ENCODE results near the gene GAD1.

Gene GAD1

GRCh38 chr2:170816504-170817092, at the start of gene GAD1:
Gene GAD1, plus strand, starts transcription at chr2:170816887. Its CDS starts 1,705 bp downstream, at chr2:170818592.
- peaks cover 5 to 11% of the 10 kb centered on the region in 2 donors for H3K36me3 Mint-ChIP-seq
- H3K27ac Mint-ChIP-seq, result peak within 1 kb of the TSS; percentile 93
- peak; percentile 63 for DNase-seq
- H3K9me3 Mint-ChIP-seq, result peaks cover 0 to 2% of the 10 kb centered on the region in 2 donors
- peaks cover 71 to 87% of the 10 kb centered on the region in 2 donors for H3K27me3 Mint-ChIP-seq
- ATAC-seq (replicated peaks), result peak; percentile 77 to 84
- peaks cover 47 to 76% of the 10 kb centered on the region in 2 donors for H3K4me1 Mint-ChIP-seq
- H3K4me3 Mint-ChIP-seq, result peak within 1 kb of the TSS; percentile 75 to 82

- Mint-ChIP-seq H3K27me3 (peaks cover 24 to 27% of the 10 kb centered on the region in 2 donors), H3K4me3 (peak within 1 kb of the TSS; percentile 87 to 90), H3K9me3 (no peaks in the 10 kb centered on the region), H3K27ac (peak within 1 kb of the TSS; percentile 75), H3K4me1 (peaks cover 2 to 19% of the 10 kb centered on the region in 2 donors), H3K36me3 (no peaks in the 10 kb centered on the region)
- DNase-seq (peak; percentile 26), ATAC-seq (replicated peaks) (peak; percentile 82 to 83)
Measured at GRCh38 chr2:170770008-170770605, 46.6 kb upstream of the GAD1 start, which contains the start of gene ERICH2. Gene ERICH2, plus strand, starts transcription at chr2:170770378. Its CDS starts 304 bp downstream, at chr2:170770682.

GRCh38 chr2:170770606-170771420, 45.9 kb upstream of the GAD1 start:
- no peaks in the 10 kb centered on the region for H3K9me3 Mint-ChIP-seq
- H3K4me1 Mint-ChIP-seq, result peaks cover 2 to 19% of the 10 kb centered on the region in 2 donors
- peak overlapping the region; percentile 87 to 90 for H3K4me3 Mint-ChIP-seq
- peak; percentile 88 to 90 for ATAC-seq (replicated peaks)
- peak; percentile 35 for DNase-seq
- H3K36me3 Mint-ChIP-seq, result no peaks in the 10 kb centered on the region
- H3K27ac Mint-ChIP-seq, result peak overlapping the region; percentile 75
- H3K27me3 Mint-ChIP-seq, result peaks cover 23 to 28% of the 10 kb centered on the region in 2 donors

GRCh38 chr2:170771421-170771937, 45.2 kb upstream of the GAD1 start:
- no peak overlapping the region for H3K27ac Mint-ChIP-seq
- no peak for ATAC-seq (replicated peaks)

GRCh38 chr2:170772295-170772694, 44.4 kb upstream of the GAD1 start:
- Mint-ChIP-seq H3K9me3 (no peaks in the 10 kb centered on the region), H3K4me3 (no peak overlapping the region), H3K27ac (no peak overlapping the region), H3K36me3 (no peaks in the 10 kb centered on the region), H3K27me3 (peaks cover 23 to 28% of the 10 kb centered on the region in 2 donors), H3K4me1 (peaks cover 2 to 19% of the 10 kb centered on the region in 2 donors)
- DNase-seq (no peak), ATAC-seq (replicated peaks) (no peak)

More at GRCh38 chr2:170771421-170771937, 45.2 kb upstream of the GAD1 start:
- H3K27me3 Mint-ChIP-seq, result peaks cover 23 to 28% of the 10 kb centered on the region in 2 donors
- H3K9me3 Mint-ChIP-seq, result no peaks in the 10 kb centered on the region
- no peaks in the 10 kb centered on the region for H3K36me3 Mint-ChIP-seq
- no peak for DNase-seq
- H3K4me1 Mint-ChIP-seq, result peaks cover 2 to 19% of the 10 kb centered on the region in 2 donors
- H3K4me3 Mint-ChIP-seq, result peak overlapping the region; percentile 83 to 90

GRCh38 chr2:170774074-170774473, 42.6 kb upstream of the GAD1 start:
- DNase-seq, result no peak
- H3K4me1 Mint-ChIP-seq, result peaks cover 2 to 19% of the 10 kb centered on the region in 2 donors
- peaks cover 20 to 28% of the 10 kb centered on the region in 2 donors for H3K27me3 Mint-ChIP-seq
- H3K4me3 Mint-ChIP-seq, result no peak overlapping the region
- no peaks in the 10 kb centered on the region for H3K36me3 Mint-ChIP-seq
- H3K27ac Mint-ChIP-seq, result no peak overlapping the region
- no peaks in the 10 kb centered on the region for H3K9me3 Mint-ChIP-seq
- no peak for ATAC-seq (replicated peaks)

- ATAC-seq (replicated peaks), result no peak
- no peaks in the 10 kb centered on the region for H3K36me3 Mint-ChIP-seq
- H3K27me3 Mint-ChIP-seq, result peaks cover 11 to 22% of the 10 kb centered on the region in 2 donors
- no peak for DNase-seq
- H3K4me1 Mint-ChIP-seq, result no peaks in the 10 kb centered on the region
- H3K4me3 Mint-ChIP-seq, result no peak overlapping the region
- H3K9me3 Mint-ChIP-seq, result no peaks in the 10 kb centered on the region
- no peak overlapping the region for H3K27ac Mint-ChIP-seq
Measured at GRCh38 chr2:170778900-170779299, 37.8 kb upstream of the GAD1 start.

- H3K27me3 Mint-ChIP-seq, result peaks cover 12 to 26% of the 10 kb centered on the region in 2 donors
- H3K4me3 Mint-ChIP-seq, result no peak overlapping the region
- H3K36me3 Mint-ChIP-seq, result no peaks in the 10 kb centered on the region
- ATAC-seq (replicated peaks) (no peak), DNase-seq (no peak)
- H3K27ac Mint-ChIP-seq, result no peak overlapping the region
- H3K4me1 Mint-ChIP-seq, result no peaks in the 10 kb centered on the region
- H3K9me3 Mint-ChIP-seq, result no peaks in the 10 kb centered on the region
Measured at GRCh38 chr2:170779304-170779703, 37.4 kb upstream of the GAD1 start.

- no peaks in the 10 kb centered on the region for H3K9me3 Mint-ChIP-seq
- ATAC-seq (replicated peaks), result no peak
- peaks cover 12 to 24% of the 10 kb centered on the region in 2 donors for H3K27me3 Mint-ChIP-seq
- H3K4me3 Mint-ChIP-seq, result no peak overlapping the region
- no peaks in the 10 kb centered on the region for H3K36me3 Mint-ChIP-seq
- H3K4me1 Mint-ChIP-seq, result no peaks in the 10 kb centered on the region
- no peak for DNase-seq
- no peak overlapping the region for H3K27ac Mint-ChIP-seq
Measured at GRCh38 chr2:170782673-170783072, 34.0 kb upstream of the GAD1 start.

GRCh38 chr2:170783549-170783948, 33.1 kb upstream of the GAD1 start:
- no peaks in the 10 kb centered on the region for H3K9me3 Mint-ChIP-seq
- no peak overlapping the region for H3K4me3 Mint-ChIP-seq
- peaks cover 12 to 24% of the 10 kb centered on the region in 2 donors for H3K27me3 Mint-ChIP-seq

GRCh38 chr2:170798996-170799395, 17.7 kb upstream of the GAD1 start:
- H3K4me3 Mint-ChIP-seq, result no peak overlapping the region
- no peaks in the 10 kb centered on the region for H3K9me3 Mint-ChIP-seq
- H3K36me3 Mint-ChIP-seq, result no peaks in the 10 kb centered on the region
- H3K27ac Mint-ChIP-seq, result no peak overlapping the region
- H3K27me3 Mint-ChIP-seq, result peaks cover 16 to 28% of the 10 kb centered on the region in 2 donors
- ATAC-seq (replicated peaks), result no peak
- no peaks in the 10 kb centered on the region for H3K4me1 Mint-ChIP-seq
- no peak for DNase-seq

More at GRCh38 chr2:170783549-170783948, 33.1 kb upstream of the GAD1 start:
- Mint-ChIP-seq H3K36me3 (no peaks in the 10 kb centered on the region), H3K4me1 (no peaks in the 10 kb centered on the region), H3K27ac (no peak overlapping the region)
- DNase-seq (no peak), ATAC-seq (replicated peaks) (no peak)

GRCh38 chr2:170806548-170806947, 10.1 kb upstream of the GAD1 start:
- DNase-seq (no peak), ATAC-seq (replicated peaks) (no peak)
- H3K4me1 Mint-ChIP-seq, result no peaks in the 10 kb centered on the region
- H3K9me3 Mint-ChIP-seq, result no peaks in the 10 kb centered on the region
- H3K27me3 Mint-ChIP-seq, result peaks cover 18 to 22% of the 10 kb centered on the region in 2 donors
- no peak overlapping the region for H3K4me3 Mint-ChIP-seq
- H3K27ac Mint-ChIP-seq, result no peak overlapping the region
- H3K36me3 Mint-ChIP-seq, result no peaks in the 10 kb centered on the region

GRCh38 chr2:170812710-170813600, 3.7 kb upstream of the GAD1 start:
- DNase-seq (no peak), ATAC-seq (replicated peaks) (peak in 1 of 2 donors; percentile 20)
- H3K4me1 Mint-ChIP-seq, result peaks cover 27 to 44% of the 10 kb centered on the region in 2 donors
- peak overlapping the region; percentile 51 for H3K27ac Mint-ChIP-seq
- H3K27me3 Mint-ChIP-seq, result peaks cover 64 to 72% of the 10 kb centered on the region in 2 donors
- no peak overlapping the region for H3K4me3 Mint-ChIP-seq
- no peaks in the 10 kb centered on the region for H3K36me3 Mint-ChIP-seq
- no peaks in the 10 kb centered on the region for H3K9me3 Mint-ChIP-seq
